T-helper 22 cell (primary cell): ENCODE data around the gene ABHD18.
"Not testable (repeated sequence)": the region's sequence is repeated elsewhere in the genome, so short reads cannot be mapped to it uniquely, and the experiment has no call there.

ENCODE experiments used
- DNase-seq: peaks from one replicate; pipeline ENCODE4 v3.0.0-alpha.2; 2020; ENCODE audit warnings: low read depth

Gene ABHD18

GRCh38 chr4:127965062-127965802, at the start of gene ABHD18, which contains the start of gene MFSD8:
Gene ABHD18 (plus strand): TSS chr4:127965406. CDS start chr4:127982956, 17,550 bp downstream.
Gene MFSD8 (minus strand): TSS chr4:127965173. CDS start chr4:127965133, 40 bp downstream.
- peak; percentile 99 for DNase-seq

GRCh38 chr4:127916512-127916911, 48.7 kb upstream of the ABHD18 start:
- no peak for DNase-seq

DNA sequence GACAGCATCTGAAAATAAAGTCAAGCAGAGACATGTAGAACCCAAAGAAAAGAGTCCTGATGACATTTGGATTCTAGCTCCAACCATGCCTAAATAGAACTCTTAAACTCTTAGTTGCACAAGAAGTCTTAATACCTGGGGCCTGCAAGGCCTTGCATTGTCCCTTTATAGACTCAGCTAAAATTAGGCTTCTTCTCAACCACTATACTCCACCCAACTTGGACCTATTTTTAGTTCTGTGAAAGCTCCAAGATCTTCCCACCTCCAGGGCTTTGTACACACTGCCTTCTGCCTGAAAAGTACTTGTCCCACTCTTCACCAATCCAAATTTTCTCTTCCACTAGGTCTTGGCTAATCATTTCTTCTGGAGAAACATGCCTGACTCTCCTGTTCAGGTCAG, 48.1 kb upstream of the ABHD18 start:
- DNase-seq = no peak

- DNase-seq = no peak
Measured at GRCh38 chr4:127920521-127920920, 44.7 kb upstream of the ABHD18 start.

- no peak for DNase-seq
Measured at GRCh38 chr4:127922226-127922625, 43.0 kb upstream of the ABHD18 start.

- not testable (repeated sequence) for DNase-seq
Measured at GRCh38 chr4:127925720-127926119, 39.5 kb upstream of the ABHD18 start.

GRCh38 chr4:127930175-127930574, 35.0 kb upstream of the ABHD18 start:
- DNase-seq = no peak

DNA sequence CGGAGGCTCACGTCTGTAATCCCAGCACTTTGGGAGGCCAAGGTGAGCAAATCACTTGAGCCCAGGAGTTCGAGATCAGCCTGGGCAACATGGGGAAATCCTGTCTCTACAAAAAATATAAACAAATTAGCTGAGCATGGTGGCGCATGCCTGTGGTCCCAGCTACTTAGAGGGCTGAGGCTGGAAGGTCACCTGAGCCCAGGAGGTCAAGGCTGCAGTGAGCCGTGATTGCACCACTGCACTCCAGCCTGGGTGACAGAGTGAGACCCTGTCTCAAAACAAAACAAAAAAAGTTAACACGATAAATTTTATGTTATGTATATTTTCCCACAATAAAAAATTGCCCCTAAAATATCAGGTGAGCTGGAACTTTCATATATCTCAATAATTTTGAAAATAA, 33.4 kb upstream of the ABHD18 start:
- DNase-seq = not testable (repeated sequence)

DNA sequence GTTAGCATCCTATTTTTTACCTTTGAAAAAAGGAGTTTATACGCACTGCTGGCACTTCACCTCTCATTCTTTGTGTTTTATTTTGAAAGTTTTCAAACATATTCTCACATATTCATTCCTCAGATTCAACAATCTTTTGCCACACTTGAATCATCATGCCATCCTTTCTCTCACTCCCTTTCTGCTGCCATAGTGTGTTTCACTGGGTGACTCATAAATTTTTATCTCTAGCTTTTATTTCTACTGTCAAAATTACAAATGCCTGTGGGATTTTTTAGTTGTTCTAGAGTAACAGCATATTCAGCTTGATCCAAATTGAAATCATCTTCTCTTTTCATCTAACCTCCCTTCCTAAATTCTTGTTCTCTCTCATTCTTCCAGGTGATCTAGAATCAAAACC, 28.2 kb upstream of the ABHD18 start:
- no peak for DNase-seq

GRCh38 chr4:127957105-127957504, 8.1 kb upstream of the ABHD18 start:
- DNase-seq = no peak

GRCh38 chr4:127959794-127960193, 5.4 kb upstream of the ABHD18 start:
- no peak for DNase-seq

- DNase-seq = peak; percentile 16
Measured at GRCh38 chr4:127963633-127964398, 1.4 kb upstream of the ABHD18 start.

- DNase-seq = peak; percentile 7
Measured at GRCh38 chr4:127964426-127965061, 662 bp upstream of the ABHD18 start.

DNA sequence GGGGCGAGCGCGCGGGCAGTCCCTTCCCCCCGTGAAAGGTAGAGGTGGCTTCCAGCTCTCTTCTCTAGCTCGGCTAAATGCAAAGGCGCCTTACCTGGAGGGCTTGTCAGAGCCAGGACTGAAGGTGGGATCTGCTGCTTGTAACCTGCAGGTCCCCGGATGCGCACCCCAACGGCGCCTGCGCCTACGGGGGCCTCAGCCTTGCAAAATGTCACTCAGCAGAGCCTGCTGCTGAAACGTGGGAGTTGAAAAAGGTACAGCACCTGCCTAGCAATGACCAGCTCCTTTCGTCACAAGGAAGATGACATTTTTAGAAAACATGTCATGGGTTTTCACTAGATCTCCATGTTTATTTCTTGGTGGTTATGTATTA, 583 bp downstream of the ABHD18 start:
- peak; percentile 58 for DNase-seq

DNA sequence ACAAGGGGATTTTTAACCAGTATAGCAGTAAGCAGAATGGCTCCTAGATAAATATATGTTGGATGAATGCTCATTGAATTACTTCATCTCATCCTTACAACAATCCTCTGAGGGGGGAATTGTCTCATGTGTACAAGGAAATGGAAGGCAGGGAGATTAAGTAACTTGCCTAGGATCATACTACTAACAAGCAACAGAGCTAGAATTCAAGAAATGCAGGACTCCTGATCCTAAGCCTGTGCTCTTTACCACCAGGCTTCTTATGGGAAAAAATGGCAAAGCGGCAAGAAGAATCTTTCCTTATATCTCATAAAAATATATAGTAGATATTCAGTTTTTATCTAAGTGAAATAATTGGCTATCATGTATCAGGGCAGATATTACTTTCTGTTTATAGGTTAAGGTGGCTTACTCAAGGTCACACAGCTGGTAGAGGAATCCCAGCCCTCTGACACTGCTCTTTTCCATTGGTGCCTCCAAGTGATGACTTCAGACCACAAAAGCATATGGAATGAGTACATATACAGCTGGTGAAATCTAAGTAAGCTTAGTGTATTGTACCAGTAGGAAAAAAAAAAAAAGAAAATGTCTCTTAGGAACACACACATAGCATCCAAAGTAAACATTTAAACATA, 2.1 kb downstream of the ABHD18 start:
- no peak for DNase-seq

DNA sequence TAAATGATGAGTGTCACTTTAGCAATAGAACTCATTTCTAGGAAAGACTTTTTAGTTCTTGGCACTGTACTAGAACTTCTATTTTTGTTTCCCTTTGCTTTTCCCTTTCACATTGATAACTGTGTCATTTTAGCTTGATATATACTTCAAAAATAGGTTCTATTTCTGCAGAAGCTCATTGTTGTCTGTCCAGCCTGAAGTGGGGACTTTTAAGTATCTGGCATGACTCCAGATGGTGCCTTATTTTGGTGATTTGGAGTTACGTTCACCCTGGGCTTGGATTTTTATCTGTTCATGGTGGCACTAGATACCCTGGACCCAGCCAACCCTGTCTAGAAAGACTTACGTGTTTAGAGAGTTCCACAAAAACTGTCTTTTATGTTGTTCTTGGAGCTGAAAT, 3.4 kb downstream of the ABHD18 start:
- no peak for DNase-seq

- DNase-seq = not testable (repeated sequence)
Measured at GRCh38 chr4:127970925-127971324, 5.7 kb downstream of the ABHD18 start.

DNA sequence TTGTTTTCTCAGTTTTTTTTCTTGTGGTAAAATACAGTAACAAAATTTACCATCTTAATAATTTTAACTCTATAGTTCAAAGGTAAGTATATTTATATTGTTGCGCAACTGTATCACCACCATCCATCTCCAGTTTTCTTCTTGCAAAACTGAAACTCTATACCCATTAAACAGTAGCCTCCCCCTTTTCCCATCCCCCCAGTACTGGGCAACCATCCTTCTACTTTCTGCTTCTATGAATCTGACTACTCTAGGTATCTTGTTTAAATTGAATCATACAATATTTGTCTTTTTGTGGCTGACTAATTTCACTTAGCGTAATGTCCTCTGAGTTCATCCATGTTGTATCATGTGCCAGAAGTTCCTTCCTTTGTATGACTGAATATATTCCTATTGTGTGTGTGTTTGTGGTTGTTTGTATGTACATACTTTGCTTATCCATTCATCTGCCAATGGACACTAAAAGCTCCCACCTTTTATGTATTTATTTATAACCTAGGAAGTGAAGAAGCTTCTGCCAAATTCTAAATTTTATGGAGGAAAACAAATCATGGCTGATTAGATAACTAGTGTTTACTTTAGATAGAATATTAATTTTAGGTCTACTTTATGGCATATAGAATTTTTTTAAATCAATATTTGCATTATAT, 10.0 kb downstream of the ABHD18 start:
- DNase-seq = no peak

GRCh38 chr4:127978930-127979329, 13.7 kb downstream of the ABHD18 start:
- no peak for DNase-seq

- DNase-seq = no peak
Measured at GRCh38 chr4:127982445-127982844, 17.2 kb downstream of the ABHD18 start.

GRCh38 chr4:127985989-127986388, 20.8 kb downstream of the ABHD18 start:
- no peak for DNase-seq

DNA sequence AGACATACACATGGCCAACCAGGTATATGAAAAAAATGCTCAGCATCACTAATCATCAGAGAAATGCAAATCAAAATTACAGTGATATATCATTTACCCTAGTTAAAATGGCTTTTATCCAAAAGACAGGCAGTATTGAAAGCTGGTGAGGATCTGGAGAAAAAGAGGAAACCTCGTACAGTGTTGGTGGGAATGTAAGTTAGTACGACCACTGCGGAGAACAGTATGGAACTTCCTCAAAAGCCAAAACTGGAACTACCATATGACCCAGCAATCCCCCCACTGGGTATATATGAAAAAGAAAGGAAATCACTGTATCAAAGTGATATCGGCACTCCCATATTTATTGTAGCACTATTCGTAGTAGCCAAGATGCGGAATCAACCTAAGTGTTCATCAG, 23.4 kb downstream of the ABHD18 start:
- DNase-seq = no peak
